ENCODE data around the gene AGBL3. TPM values are rescaled to one million over a fixed set of nuclear protein-coding genes. Genes with fewer than 3 reads are reported as not detected.

Gene AGBL3
- total and polyA plus RNA-seq, 9 of the 15 experiments (the other 6 are each of a cell fraction or from before 2014, with no cell fraction given), result 0.54 to 2.9 (median 1.7) TPM

DNA sequence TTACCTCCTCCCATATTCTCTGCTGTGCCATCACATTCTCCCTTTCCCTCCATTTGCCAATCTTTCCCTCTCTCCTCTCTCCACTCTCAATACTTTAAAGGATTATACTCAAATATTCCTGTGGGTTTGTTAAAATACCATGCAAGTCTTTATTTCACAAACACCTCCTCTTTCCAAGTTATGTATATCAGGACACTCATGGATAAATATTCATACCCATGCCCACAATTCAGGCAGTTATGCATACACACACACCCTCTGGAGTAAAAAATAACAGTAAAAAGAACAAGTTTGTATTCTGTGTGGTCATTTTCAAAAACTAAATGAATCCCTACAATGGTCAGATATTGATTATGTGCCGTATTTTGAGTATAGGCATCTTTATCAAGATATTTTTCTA is 88.2 kb downstream of the AGBL3 start:
- Histone ChIP-seq H3K9me1 (ENCODE audit: control insufficient read depth, insufficient read depth, low read length) (no peaks in the 10 kb centered on the region), H3K9me3 (replicated peaks; ENCODE audit: control insufficient read depth, insufficient read depth, low read depth, low read length) (no peaks in the 10 kb centered on the region), H3K36me3 (ENCODE audit: control insufficient read depth, insufficient read depth, low read length) (no peaks in the 10 kb centered on the region), H3K79me2 (ENCODE audit: control insufficient read depth, insufficient read depth, low read length) (no peaks in the 10 kb centered on the region), H3K27ac (ENCODE audit: extremely low read depth, low read depth, low read length) (no peak overlapping the region), H3K4me3 (no peak overlapping the region), H2AFZ (ENCODE audit: low read depth, low read length) (no peak overlapping the region), H3K4me1 (replicated peaks in 1 of 2; ENCODE audit: control insufficient read depth in 2 of 2, insufficient read depth in 2 of 2, low read length in 2 of 2) (no peaks in the 10 kb centered on the region), H4K20me1 (replicated peaks; ENCODE audit: control insufficient read depth, insufficient read depth, low read length) (no peaks in the 10 kb centered on the region), H3K4me2 (ENCODE audit: insufficient read depth, low read length) (no peak overlapping the region), H3K9ac (ENCODE audit: insufficient read depth in 1 of 2, low read depth in 2 of 2, low read length in 2 of 2) (no peak overlapping the region), H3K27me3 (ENCODE audit: control insufficient read depth in 2 of 2, insufficient read depth in 2 of 2, low read length in 2 of 2) (no peaks in the 10 kb centered on the region)
- in situ Hi-C loops (cut with MboI) (no loop called here), intact Hi-C loops (cut with micrococcal nuclease) (no loop called here)
- ATAC-seq (no peak), FAIRE-seq (no peak), DNase-seq (ENCODE audit: extremely low read depth in 1 of 4, low spot score in 3 of 4) (no peak)
- TF ChIP-seq ZFP36 (IDR thresholded peaks at IDR 0.05; ENCODE audit: low read depth, low read length, partially characterized antibody), result no peak
- TF ChIP-seq ZNF3 (CRISPR knock-in tag; IDR thresholded peaks at IDR 0.05), result no peak
- TF ChIP-seq, protein P1, sequence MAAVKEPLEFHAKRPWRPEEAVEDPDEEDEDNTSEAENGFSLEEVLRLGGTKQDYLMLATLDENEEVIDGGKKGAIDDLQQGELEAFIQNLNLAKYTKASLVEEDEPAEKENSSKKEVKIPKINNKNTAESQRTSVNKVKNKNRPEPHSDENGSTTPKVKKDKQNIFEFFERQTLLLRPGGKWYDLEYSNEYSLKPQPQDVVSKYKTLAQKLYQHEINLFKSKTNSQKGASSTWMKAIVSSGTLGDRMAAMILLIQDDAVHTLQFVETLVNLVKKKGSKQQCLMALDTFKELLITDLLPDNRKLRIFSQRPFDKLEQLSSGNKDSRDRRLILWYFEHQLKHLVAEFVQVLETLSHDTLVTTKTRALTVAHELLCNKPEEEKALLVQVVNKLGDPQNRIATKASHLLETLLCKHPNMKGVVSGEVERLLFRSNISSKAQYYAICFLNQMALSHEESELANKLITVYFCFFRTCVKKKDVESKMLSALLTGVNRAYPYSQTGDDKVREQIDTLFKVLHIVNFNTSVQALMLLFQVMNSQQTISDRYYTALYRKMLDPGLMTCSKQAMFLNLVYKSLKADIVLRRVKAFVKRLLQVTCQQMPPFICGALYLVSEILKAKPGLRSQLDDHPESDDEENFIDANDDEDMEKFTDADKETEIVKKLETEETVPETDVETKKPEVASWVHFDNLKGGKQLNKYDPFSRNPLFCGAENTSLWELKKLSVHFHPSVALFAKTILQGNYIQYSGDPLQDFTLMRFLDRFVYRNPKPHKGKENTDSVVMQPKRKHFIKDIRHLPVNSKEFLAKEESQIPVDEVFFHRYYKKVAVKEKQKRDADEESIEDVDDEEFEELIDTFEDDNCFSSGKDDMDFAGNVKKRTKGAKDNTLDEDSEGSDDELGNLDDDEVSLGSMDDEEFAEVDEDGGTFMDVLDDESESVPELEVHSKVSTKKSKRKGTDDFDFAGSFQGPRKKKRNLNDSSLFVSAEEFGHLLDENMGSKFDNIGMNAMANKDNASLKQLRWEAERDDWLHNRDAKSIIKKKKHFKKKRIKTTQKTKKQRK (IDR thresholded peaks at IDR 0.05; ENCODE audit: borderline replicate concordance, low read depth, low read length), result no peak
- BruUV-seq (replicated peaks), result no TSS peak
- POLR2A ChIA-PET, result interaction anchor here (0.9 kb wide), 1 partner anchor 132 kb away, joined by 3 read pairs; no protein-coding TSS in a partner anchor
- 0% methylated on average over 1 of the region's 1 CpG for WGBS (ENCODE audit: insufficient coverage, low coverage, missing lambda C conversion rate)
- CTCF ChIA-PET (ENCODE audit: low intra/inter-chr PET ratio), result interaction anchor here (0.7 kb wide), 1 partner anchor 683 kb away, joined by 3 read pairs; no protein-coding TSS in a partner anchor
